C4-2B (cell line): ENCODE results near the gene PHLPP1.

Experiments used
- CTCF ChIP-seq: fragments of 450-650 bp; conservative IDR thresholded peaks from 2 replicates; pipeline ENCODE4 v1.5.1; 2017; ENCODE audit warnings: mild to moderate bottlenecking
- ZFX ChIP-seq: fragments of 450-650 bp; IDR thresholded peaks from 2 replicates; pipeline ENCODE4 v1.6.1; 2017

DNA sequence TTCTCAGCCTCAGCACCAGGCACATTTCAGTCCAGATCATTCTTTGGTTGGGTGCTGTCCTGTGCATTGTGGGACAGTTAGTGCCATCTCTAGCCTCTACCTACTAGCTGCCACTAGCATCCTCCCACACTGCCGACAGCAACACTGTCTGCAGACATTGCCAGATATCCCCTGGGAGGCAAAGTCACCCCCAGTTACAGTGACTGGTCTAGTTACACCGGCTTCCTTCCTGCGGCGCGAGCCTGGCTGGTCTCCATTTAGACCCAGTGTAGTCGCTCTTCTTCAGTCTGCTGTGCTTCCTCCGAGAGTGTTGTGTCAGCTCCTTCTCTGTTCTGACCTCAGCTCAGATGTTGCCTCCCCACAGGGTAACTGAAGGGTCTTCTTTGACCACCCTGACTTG is 283.1 kb downstream of the PHLPP1 start:
- no peak for TF ChIP-seq CTCF
- no peak for TF ChIP-seq ZFX
